Transverse colon (tissue), 4 donors: ENCODE measurements around the gene EFCAB8.

Experiments used
- CTCF ChIP-seq, 5 experiments: fragments of 200-600 bp in 3 of 5; fragments of 450-650 bp in 2 of 5; sonication (generic) in 3 of 5; IDR thresholded peaks; 1 replicate in 2 of 5; 2 replicates in 3 of 5; pipeline ENCODE4 v1.5.1; 2016 to 2017; ENCODE audit warnings: antibody characterized with exemption in 5 of 5, inconsistent platforms in 3 of 5, mild to moderate bottlenecking in 2 of 5, moderate library complexity in 1 of 5
- EP300 ChIP-seq: sonication (generic); formaldehyde crosslinking; IDR thresholded peaks from one replicate; pipeline ENCODE4 v1.6.1; 2017; ENCODE audit warnings: antibody characterized with exemption, low read depth
- POLR2AphosphoS5 ChIP-seq, 3 donors: sonication (generic); formaldehyde crosslinking; IDR thresholded peaks; one replicate each; pipeline ENCODE4 v1.6.1; 2016; ENCODE audit warnings: antibody characterized with exemption in 3 of 3

DNA sequence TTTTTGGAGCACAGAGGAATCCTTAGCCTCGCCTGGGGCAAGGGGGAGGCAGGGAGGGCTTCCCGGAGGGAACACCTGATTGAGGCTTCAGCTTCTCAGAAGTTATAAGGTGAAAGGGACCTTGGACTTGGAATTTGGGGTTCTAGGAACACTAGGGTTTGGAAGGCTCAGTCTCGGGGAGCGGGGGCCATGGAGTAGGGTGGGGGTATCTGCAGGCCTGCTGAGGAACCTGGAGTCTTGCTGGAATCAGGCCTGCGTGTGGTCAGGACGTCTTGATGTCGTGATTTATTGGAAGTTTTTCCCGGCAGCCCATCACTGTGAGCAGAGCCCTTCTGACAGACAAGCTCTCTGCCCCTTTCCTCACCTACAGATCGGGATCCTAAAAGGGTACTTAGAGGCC lies 50.7 kb downstream of the EFCAB8 start:
- no peak for TF ChIP-seq CTCF (IDR thresholded peaks at IDR 0.05)
- TF ChIP-seq EP300, result no peak
- TF ChIP-seq POLR2AphosphoS5 (IDR thresholded peaks at IDR 0.05), result no peak
